HG03558 (cell line): ENCODE measurements around the gene CALCOCO2.
"Not testable (repeated sequence)": the region's sequence is repeated elsewhere in the genome, so short reads cannot be mapped to it uniquely, and the experiment has no call there.

Experiments
- ATAC-seq: cut with Tn5 transposase; IDR thresholded peaks from one replicate; pipeline ENCODE4 v1.9.1; 2021; ENCODE audit warnings: moderate number of reproducible peaks; ENCODE audit not compliant: unreplicated experiment; ENCODE audit errors: extremely low read depth

CALCOCO2 gene

GRCh38 chr17:48820936-48821335 is 9.9 kb upstream of the CALCOCO2 start:
- not testable (repeated sequence) for ATAC-seq

DNA sequence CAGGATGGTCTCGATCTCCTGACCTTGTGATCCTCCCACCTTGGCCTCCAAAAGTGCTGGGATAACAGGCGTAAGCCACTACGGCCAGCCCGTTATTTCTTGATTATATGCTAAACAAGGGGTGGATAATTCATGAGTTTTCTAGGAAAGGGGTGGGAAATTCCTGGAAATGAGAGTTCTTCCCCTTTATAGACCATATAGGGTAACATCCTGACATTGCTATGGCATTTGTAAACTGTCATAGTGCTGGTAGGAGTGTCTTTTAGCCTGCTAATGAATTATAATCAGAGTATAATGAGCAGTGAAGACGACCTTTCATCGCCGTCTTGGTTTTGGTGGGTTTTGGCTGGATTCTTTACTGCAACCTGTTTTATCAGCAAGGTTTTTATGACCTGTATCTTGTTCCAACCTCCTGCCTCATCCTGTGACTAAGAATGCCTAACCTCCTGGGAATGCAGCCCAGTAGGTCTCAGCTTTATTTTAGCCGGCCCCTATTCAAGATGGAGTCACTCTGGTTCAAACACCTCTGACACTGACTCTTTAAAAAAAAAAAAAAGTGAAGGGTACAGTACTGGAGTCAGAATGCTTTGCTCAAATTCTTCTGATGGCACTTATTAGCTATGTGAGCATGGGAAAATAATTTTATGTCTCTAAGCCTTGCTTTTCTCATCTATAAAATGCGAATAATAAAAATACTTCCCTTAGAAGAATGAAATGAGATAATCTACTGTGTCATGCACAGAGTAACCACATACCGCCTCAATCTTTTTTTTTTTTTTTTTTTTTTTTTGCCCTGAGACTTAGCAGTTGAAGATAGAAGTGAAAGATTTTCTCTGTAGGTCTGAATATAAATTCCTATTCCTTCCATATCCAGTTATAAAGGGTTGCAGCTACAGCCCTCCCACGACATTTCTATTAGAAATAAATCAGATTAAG is 5.1 kb upstream of the CALCOCO2 start:
- no peak for ATAC-seq

GRCh38 chr17:48831549-48831883 is 681 bp downstream of the CALCOCO2 start:
- ATAC-seq, result no peak

GRCh38 chr17:48834973-48835372 is 4.1 kb downstream of the CALCOCO2 start:
- ATAC-seq, result no peak

- no peak for ATAC-seq
Measured at GRCh38 chr17:48835971-48836370, 5.1 kb downstream of the CALCOCO2 start.

DNA sequence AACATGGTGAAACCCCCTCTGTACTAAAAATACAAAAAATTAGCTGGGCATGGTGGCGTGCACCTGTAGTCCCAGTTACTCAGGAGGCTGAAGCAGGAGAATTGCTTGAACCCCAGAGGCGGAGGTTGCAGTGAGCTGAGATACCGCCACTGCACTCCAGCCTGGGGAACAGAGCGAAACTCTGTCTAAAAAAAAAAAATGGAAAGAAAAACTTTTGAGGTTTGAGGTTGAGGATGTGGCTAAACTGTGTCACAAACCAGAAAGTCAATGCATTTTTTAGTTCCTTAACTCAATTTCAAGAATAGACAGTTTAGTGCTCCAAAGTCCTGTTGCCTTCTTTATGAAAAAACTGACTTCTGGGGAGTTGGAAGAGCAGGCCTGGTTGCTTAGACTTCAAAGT is 6.6 kb downstream of the CALCOCO2 start:
- not testable (repeated sequence) for ATAC-seq

DNA sequence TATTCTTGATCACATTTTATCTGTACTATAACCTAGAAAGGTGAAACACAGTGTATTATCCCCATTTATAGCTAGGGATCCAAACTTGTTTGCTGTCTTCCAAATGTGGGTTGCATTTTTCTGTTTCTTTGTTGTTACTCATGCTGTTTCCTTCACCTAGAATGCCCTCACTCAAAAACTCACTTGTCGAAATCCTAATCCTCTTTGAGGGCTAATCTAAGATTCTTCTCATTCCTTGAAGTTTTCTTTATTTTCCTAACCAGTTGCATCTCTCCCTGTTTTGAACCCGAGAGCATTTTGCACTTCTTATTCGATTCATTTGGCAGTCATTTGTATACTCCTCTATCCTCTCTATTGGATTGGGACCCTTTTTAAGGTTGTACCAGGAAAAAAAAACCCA is 9.6 kb downstream of the CALCOCO2 start:
- no peak for ATAC-seq

- ATAC-seq, result peak; percentile 60
Measured at GRCh38 chr17:48841395-48841831, 10.6 kb downstream of the CALCOCO2 start.

GRCh38 chr17:48842746-48843145 is 11.9 kb downstream of the CALCOCO2 start:
- ATAC-seq, result no peak

DNA sequence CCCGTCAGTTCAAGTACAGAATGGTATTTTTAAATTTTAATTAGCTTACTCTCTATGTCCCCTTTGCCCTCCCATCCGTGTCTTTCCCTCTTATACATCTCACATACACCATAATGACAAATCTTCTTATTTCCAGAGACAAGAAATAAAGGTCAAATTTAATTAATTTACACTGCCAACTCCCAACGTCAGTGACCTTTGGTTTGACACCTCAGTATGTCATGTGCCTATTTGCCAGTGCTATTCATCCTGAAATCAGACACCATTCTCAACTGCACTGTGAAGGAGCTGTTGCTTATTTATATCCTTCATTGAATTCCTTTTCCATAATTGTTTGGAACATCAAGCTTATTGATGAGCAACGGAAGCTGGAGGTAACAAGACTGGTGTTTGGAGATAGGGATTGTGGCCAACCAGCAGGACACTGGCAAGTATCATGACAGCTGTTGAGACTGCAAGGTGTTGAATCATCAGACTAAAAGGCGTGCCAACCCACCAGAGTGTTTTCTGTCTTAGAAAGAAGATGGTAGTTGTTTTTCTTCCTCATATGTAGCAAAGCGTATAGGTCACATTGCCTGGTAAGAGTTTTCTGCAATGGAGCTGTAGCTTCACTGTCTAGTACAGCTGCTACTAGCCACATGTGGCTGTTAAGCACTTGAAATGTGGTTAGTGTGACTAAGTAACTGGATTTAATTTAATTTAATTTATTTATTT is 12.5 kb downstream of the CALCOCO2 start:
- ATAC-seq, result no peak

- ATAC-seq, result no peak
Measured at GRCh38 chr17:48850792-48851323, 20.0 kb downstream of the CALCOCO2 start.

DNA sequence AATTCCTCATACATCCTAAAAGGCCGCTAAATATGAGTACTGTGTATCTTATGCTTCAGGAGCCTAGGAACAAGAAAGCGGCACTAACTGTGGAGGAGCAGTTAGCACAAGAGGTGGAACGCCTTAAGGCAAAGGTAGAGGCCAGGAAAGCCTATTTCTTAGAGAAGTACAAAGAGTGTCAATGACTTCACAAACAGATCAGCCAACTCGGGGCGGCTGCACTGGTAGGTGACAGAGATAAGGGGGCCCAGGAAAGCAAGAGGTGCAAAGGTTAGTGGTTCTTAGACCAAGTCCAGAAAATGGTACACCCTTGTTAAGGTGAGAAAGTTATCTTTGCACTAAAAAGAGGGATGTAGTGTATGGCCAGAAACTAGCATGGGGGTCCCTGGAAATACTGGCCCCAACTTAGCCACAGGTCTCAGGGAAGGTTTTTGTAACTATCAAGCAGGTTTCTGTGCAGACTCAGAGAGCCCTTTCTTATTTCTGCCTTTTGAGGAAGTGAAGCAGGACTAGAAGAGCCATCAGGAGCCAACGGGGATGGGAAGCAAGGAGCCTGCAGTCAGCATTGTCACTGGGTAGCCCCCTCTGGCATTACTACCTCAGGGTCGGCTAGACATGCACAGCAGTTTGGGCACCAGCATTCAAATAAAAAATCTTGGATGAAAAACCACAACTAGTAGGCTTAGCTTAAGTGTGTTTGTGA is 24.1 kb downstream of the CALCOCO2 start:
- ATAC-seq, result no peak

- ATAC-seq, result no peak
Measured at GRCh38 chr17:48856122-48856821, 25.4 kb downstream of the CALCOCO2 start.

DNA sequence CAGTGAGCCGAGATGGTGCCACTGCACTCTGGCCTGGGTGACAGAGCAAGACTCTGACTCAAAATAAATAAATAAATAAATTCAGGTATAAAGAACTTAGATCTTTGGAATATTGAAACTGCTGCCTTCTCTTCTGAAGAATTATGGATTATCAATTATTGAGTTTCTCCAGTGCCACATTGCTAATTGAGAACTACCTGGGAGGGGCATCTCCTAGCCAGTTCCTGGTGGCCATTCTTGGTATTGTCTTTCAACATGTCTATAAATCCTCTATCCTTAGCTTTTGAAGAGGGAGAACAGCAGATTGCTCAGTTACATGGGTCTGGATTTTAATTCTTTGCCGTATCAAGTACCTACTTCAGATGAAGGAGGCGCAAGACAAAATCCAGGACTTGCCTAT is 29.2 kb downstream of the CALCOCO2 start:
- no peak for ATAC-seq

- ATAC-seq, result no peak
Measured at GRCh38 chr17:48860456-48860855, 29.6 kb downstream of the CALCOCO2 start.

- ATAC-seq, result no peak
Measured at GRCh38 chr17:48868916-48869500, 38.2 kb downstream of the CALCOCO2 start.

DNA sequence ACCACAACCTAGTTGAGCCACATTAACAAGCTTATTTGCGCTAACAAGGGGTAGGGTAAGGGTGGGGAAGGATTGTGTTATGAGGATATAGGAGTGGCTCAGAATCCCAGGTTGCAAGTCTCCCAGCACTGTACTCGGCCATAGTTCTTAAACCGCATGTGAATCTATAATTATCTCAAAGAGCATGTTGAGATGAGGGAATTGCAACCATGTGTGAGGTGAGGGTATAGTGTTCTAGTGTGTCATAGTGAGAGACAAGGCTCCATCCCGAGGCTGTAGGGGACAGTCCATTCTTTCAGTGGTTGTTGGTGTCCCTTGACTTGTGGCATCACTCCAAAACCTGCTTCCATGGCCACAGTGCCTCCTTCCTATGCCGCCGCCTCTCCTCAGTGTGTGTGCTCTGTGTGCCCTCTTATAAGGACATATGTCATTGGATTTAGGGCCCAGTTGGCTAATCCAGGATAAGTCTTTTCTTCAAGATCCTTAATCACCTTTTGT is 39.0 kb downstream of the CALCOCO2 start:
- no peak for ATAC-seq

GRCh38 chr17:48871035-48871550 is 40.3 kb downstream of the CALCOCO2 start:
- no peak for ATAC-seq
